ENCODE results near the gene ZNF750.

DNA sequence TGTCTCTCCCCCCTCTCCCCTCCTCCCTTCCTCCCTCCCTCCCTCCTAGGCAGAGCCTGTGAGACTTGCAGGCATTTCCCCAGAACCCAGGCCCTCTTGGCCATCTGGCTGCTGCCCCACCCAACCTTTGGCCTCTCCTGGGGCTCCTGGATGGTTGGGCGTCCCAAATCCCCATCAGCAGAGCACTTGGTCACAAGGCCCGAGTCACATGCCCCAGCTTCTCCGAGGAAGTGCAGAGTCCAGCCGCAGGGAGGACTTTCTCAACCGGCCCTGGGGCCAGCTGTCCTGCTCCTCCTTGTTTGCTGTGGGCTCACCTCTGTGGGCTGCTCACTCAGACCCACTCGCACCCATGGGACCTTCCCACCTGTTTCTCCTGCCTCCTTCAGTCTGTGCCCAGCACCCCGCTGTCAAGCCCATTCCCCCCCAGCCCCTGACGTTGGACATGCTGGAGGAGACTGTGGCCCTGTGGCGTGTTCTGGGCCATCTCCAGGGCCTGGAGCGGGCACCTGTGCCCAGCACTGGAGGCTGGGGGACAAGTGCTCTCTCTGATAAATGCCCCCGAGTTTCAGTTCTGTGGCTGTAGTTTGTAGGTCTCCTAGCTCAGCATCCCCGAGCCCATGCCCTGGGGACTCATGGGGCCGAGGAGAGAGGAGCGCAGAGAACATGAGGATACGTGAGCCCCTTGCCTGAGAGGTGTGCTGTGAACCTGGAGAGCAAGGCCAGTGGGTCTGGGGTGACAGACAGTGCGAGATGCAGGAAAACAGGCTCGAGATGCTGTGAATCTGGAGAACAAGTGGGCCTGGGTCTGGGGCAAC lies 42.3 kb upstream of the ZNF750 start:
- TF ChIP-seq, protein P1, sequence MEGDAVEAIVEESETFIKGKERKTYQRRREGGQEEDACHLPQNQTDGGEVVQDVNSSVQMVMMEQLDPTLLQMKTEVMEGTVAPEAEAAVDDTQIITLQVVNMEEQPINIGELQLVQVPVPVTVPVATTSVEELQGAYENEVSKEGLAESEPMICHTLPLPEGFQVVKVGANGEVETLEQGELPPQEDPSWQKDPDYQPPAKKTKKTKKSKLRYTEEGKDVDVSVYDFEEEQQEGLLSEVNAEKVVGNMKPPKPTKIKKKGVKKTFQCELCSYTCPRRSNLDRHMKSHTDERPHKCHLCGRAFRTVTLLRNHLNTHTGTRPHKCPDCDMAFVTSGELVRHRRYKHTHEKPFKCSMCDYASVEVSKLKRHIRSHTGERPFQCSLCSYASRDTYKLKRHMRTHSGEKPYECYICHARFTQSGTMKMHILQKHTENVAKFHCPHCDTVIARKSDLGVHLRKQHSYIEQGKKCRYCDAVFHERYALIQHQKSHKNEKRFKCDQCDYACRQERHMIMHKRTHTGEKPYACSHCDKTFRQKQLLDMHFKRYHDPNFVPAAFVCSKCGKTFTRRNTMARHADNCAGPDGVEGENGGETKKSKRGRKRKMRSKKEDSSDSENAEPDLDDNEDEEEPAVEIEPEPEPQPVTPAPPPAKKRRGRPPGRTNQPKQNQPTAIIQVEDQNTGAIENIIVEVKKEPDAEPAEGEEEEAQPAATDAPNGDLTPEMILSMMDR (IDR thresholded peaks at IDR 0.05): peak in 1 of 6 experiments; percentile 14
- TF ChIP-seq POLR2A (IDR thresholded peaks at IDR 0.05): no peak
